CD4-positive, alpha-beta T cell (primary cell): Measurements from ENCODE around the gene CCDC12. TPM values are rescaled to one million over a fixed set of nuclear protein-coding genes. Genes with fewer than 3 reads are reported as not detected.

Experiments used
- ATAC-seq: fragments of 200-7000 bp; cut with Tn5 transposase; one replicate; pipeline ENCODE4 v1.10.0; 2022; ENCODE audit warnings: mild to moderate bottlenecking; ENCODE audit not compliant: poor library complexity
- CTCF ChIA-PET: fragments of 350-600 bp; sonication (Branson Sonifier 250); formaldehyde crosslinking; loops from one replicate; lab custom pipeline; 2021; ENCODE audit warnings: antibody characterized with exemption, inconsistent platforms; lab: Charles Lee
- POLR2A ChIA-PET: fragments of 350-600 bp; sonication (Branson Sonifier 250); formaldehyde crosslinking; loops from one replicate; lab custom pipeline; 2021; ENCODE audit warnings: antibody characterized with exemption, inconsistent platforms; lab: Charles Lee
- DNase-seq, 14 experiments: peaks; one replicate each; pipeline ENCODE4 v3.0.0-alpha.2; 2013 to 2020; ENCODE audit warnings: mixed read lengths in 2 of 14
- H3K27ac ChIP-seq, 2 donors: one replicate each; pipeline versions ENCODE4 v1.5.1 to v1.7.0; 2013; ENCODE audit warnings: low read length in 2 of 2, low read depth in 1 of 2, mild to moderate bottlenecking in 1 of 2
- H3K27me3 ChIP-seq, 2 experiments: 1 replicate in 1 of 2; 2 replicates in 1 of 2; pipeline versions ENCODE4 v1.6.1 to v1.7.0; 2013; ENCODE audit warnings: low read length in 2 of 2, control low read depth in 1 of 2, mild to moderate bottlenecking in 1 of 2, moderate library complexity in 1 of 2; ENCODE audit not compliant: insufficient read depth in 2 of 2, control insufficient read depth in 1 of 2
- H3K36me3 ChIP-seq: one replicate; pipeline ENCODE4 v1.6.1; 2013; ENCODE audit warnings: low read length, control low read depth; ENCODE audit not compliant: insufficient read depth
- H3K4me1 ChIP-seq: one replicate; pipeline ENCODE4 v1.6.1; 2013; ENCODE audit warnings: low read length, control low read depth; ENCODE audit not compliant: insufficient read depth
- H3K4me3 ChIP-seq: one replicate; pipeline ENCODE4 v1.5.1; 2013; ENCODE audit warnings: mild to moderate bottlenecking, low read length, moderate library complexity
- H3K9me3 ChIP-seq, 2 experiments: 1 replicate in 1 of 2; 2 replicates in 1 of 2; pipeline versions ENCODE4 v1.6.1 to v1.7.0; 2013; ENCODE audit warnings: low read length in 2 of 2, mild to moderate bottlenecking in 2 of 2, control low read depth in 1 of 2, moderate library complexity in 1 of 2; ENCODE audit not compliant: control insufficient read depth in 1 of 2, insufficient read depth in 1 of 2
- H3K27ac Mint-ChIP-seq: one replicate; pipeline ENCODE4 v1.8.0; 2020; ENCODE audit warnings: mixed read lengths
- H3K27me3 Mint-ChIP-seq: one replicate; pipeline ENCODE4 v1.8.0; 2021; ENCODE audit warnings: mixed read lengths
- H3K36me3 Mint-ChIP-seq: one replicate; pipeline ENCODE4 v1.8.0; 2021; ENCODE audit warnings: low read depth, mixed read lengths
- H3K4me1 Mint-ChIP-seq: one replicate; pipeline ENCODE4 v1.8.0; 2021; ENCODE audit warnings: low read depth, mixed read lengths
- H3K4me3 Mint-ChIP-seq: one replicate; pipeline ENCODE4 v1.8.0; 2020; ENCODE audit warnings: mild to moderate bottlenecking, mixed read lengths
- H3K9me3 Mint-ChIP-seq: one replicate; pipeline ENCODE4 v1.8.0; 2020; ENCODE audit warnings: mixed read lengths
- CTCF ChIP-seq: fragments of 200-600 bp; IDR thresholded peaks from one replicate; pipeline ENCODE4 v1.8.0; 2022; ENCODE audit warnings: antibody characterized with exemption, mild to moderate bottlenecking
- intact Hi-C, 2 experiments: fragments of 100-400 bp; cut with DNase I in 1 of 2; cut with micrococcal nuclease in 1 of 2; formaldehyde crosslinking; loops; one replicate each; pipeline versions ENCODE4 v1.15.1 to v1.9.0; 2023 to 2025; cut with DNase I, micrococcal nuclease
- total RNA-seq, 174 experiments: library from RNA in 2 of 174; stranded (reverse) in 2 of 174; gene quantifications; one replicate each; pipeline ENCODE4 v1.2.3 and lab custom pipeline; 2021 to 2026

The CCDC12 gene
- total RNA-seq, 2 experiments from 2014 or later: 57.5 to 59.5 TPM

GRCh38 chr3:46875560-46875959 is 101.0 kb downstream of the CCDC12 start:
- H3K27ac Mint-ChIP-seq: no peak overlapping the region
- intact Hi-C loops: no loop called here
- no peak overlapping the region for H3K4me3 Mint-ChIP-seq

GRCh38 chr3:46874430-46874829 is 102.1 kb downstream of the CCDC12 start:
- Mint-ChIP-seq H3K27ac (no peak overlapping the region), H3K4me1 (peaks cover 9% of the 10 kb centered on the region), H3K9me3 (no peaks in the 10 kb centered on the region), H3K4me3 (no peak overlapping the region), H3K36me3 (no peaks in the 10 kb centered on the region), H3K27me3 (peaks cover 6% of the 10 kb centered on the region)
- ChIA-PET CTCF (no interaction called here), POLR2A (no interaction called here)
- H3K9me3 ChIP-seq: no peaks in the 10 kb centered on the region
- no peak overlapping the region for H3K4me3 ChIP-seq
- H3K27me3 ChIP-seq: peaks cover 0 to 4% of the 10 kb centered on the region in 2 experiments
- no peaks in the 10 kb centered on the region for H3K4me1 ChIP-seq
- intact Hi-C loops: no loop called here
- ATAC-seq (no peak), DNase-seq (no peak)
- no peaks in the 10 kb centered on the region for H3K36me3 ChIP-seq
- no peak for TF ChIP-seq CTCF
- no peak overlapping the region for H3K27ac ChIP-seq

More at GRCh38 chr3:46875560-46875959, 101.0 kb downstream of the CCDC12 start:
- peaks cover 4 to 7% of the 10 kb centered on the region in 2 experiments for H3K27me3 ChIP-seq
- no peaks in the 10 kb centered on the region for H3K4me1 ChIP-seq
- DNase-seq (no peak), ATAC-seq (no peak)
- Mint-ChIP-seq H3K9me3 (no peaks in the 10 kb centered on the region), H3K36me3 (no peaks in the 10 kb centered on the region), H3K4me1 (peaks cover 12% of the 10 kb centered on the region), H3K27me3 (peaks cover 17% of the 10 kb centered on the region)
- CTCF ChIA-PET: no interaction called here
- H3K27ac ChIP-seq: no peak overlapping the region
- no peaks in the 10 kb centered on the region for H3K36me3 ChIP-seq
- POLR2A ChIA-PET: no interaction called here
- H3K4me3 ChIP-seq: no peak overlapping the region
- no peak for TF ChIP-seq CTCF
- H3K9me3 ChIP-seq: no peaks in the 10 kb centered on the region

GRCh38 chr3:46873521-46873920 is 103.0 kb downstream of the CCDC12 start:
- TF ChIP-seq CTCF: no peak
- POLR2A ChIA-PET: no interaction called here
- Histone ChIP-seq H3K27me3 (peaks cover 0 to 1% of the 10 kb centered on the region in 2 experiments), H3K27ac (no peak overlapping the region), H3K9me3 (no peaks in the 10 kb centered on the region), H3K4me3 (no peak overlapping the region), H3K4me1 (no peaks in the 10 kb centered on the region), H3K36me3 (no peaks in the 10 kb centered on the region)
- H3K27ac Mint-ChIP-seq: no peak overlapping the region
- ATAC-seq: no peak
- intact Hi-C loops: no loop called here
- peaks cover 9% of the 10 kb centered on the region for H3K4me1 Mint-ChIP-seq
- no peaks in the 10 kb centered on the region for H3K36me3 Mint-ChIP-seq
- CTCF ChIA-PET: no interaction called here
- H3K4me3 Mint-ChIP-seq: no peak overlapping the region
- H3K9me3 Mint-ChIP-seq: no peaks in the 10 kb centered on the region
- H3K27me3 Mint-ChIP-seq: no peaks in the 10 kb centered on the region
- no peak for DNase-seq

Other genes with a start within 250 kb of the CCDC12 start
- not detected for gene MYL3, start 113.3 kb downstream of the CCDC12 start, total RNA-seq
- not detected for gene PTH1R, start 99.0 kb downstream of the CCDC12 start, total RNA-seq
- 100 to 1,000 TPM; 163 to 170 TPM for gene NBEAL2, start 2.9 kb upstream of the CCDC12 start, total RNA-seq
- 10 to 100 TPM; 87.3 to 87.4 TPM for gene SETD2, start 187.4 kb upstream of the CCDC12 start, total RNA-seq